Mammary epithelial cell (primary cell): ENCODE measurements around the gene AMN1.
"Not testable (repeated sequence)": the region's sequence is repeated elsewhere in the genome, so short reads cannot be mapped to it uniquely, and the experiment has no call there.

Experiments
- EZH2 ChIP-seq: IDR thresholded peaks from 2 replicates; pipeline ENCODE4 v1.6.1; 2012; ENCODE audit warnings: low read length, inconsistent platforms, borderline replicate concordance
- TF ChIP-seq, protein P1 (sequence below), 2 donors: IDR thresholded peaks in 1 of 2; conservative IDR thresholded peaks in 1 of 2; 2 replicates each; pipeline ENCODE4 v1.5.1; 2011 to 2012; ENCODE audit warnings: inconsistent platforms in 2 of 2, low read length in 2 of 2, mild to moderate bottlenecking in 2 of 2, control low read depth in 1 of 2, low read depth in 1 of 2; ENCODE audit not compliant: insufficient read depth in 1 of 2; ENCODE audit errors: extremely low read depth in 1 of 2

DNA sequence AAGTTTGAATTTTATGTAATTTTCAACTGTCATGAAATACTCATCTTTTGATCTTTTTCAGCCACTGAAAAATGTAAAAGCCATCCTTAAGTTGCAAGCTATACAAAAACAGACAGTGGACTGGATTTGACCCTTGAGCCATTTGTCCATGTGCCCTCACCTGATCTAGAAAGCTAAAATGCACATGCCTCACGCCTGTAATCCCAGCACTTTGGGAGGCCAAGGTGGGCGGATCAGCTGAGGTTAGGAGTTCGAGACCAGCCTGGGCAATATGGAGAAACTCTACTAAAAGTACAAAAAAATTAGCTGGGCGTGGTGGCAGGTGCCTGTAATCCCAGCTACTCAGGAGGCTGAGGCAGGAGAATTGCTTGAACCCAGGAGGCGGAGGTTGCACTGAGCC, 2.4 kb upstream of the AMN1 start:
- TF ChIP-seq, protein P1, sequence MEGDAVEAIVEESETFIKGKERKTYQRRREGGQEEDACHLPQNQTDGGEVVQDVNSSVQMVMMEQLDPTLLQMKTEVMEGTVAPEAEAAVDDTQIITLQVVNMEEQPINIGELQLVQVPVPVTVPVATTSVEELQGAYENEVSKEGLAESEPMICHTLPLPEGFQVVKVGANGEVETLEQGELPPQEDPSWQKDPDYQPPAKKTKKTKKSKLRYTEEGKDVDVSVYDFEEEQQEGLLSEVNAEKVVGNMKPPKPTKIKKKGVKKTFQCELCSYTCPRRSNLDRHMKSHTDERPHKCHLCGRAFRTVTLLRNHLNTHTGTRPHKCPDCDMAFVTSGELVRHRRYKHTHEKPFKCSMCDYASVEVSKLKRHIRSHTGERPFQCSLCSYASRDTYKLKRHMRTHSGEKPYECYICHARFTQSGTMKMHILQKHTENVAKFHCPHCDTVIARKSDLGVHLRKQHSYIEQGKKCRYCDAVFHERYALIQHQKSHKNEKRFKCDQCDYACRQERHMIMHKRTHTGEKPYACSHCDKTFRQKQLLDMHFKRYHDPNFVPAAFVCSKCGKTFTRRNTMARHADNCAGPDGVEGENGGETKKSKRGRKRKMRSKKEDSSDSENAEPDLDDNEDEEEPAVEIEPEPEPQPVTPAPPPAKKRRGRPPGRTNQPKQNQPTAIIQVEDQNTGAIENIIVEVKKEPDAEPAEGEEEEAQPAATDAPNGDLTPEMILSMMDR (conservative IDR thresholded peaks at IDR 0.05 in 1 of 2, IDR thresholded peaks at IDR 0.05 in 1 of 2; ENCODE audit: extremely low read depth in 1 of 2, insufficient read depth in 1 of 2, low read depth in 1 of 2, low read length in 2 of 2) = not testable (repeated sequence)
- TF ChIP-seq EZH2 = not testable (repeated sequence)
